Measurements from ENCODE around the gene KCNAB1.

DNA sequence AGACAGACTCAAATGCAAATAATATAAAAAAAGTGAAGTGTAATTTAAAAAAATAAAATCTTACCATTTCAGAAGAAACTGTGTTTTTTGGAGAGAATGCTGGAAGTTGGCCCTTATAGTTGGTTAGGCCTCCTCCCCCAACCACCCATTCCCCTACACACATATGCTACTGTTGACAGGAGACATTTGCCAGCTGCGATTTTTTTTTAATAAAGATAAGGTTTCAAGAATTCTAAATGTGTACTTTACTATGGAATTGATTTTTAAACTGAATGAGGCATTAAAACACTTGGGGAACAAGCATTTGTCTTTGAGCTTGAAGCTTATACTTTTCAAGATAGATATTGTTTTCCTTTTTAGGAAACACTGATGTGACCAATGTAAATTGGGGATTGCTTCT is 438.9 kb downstream of the KCNAB1 start:
- TF ChIP-seq, protein P1, sequence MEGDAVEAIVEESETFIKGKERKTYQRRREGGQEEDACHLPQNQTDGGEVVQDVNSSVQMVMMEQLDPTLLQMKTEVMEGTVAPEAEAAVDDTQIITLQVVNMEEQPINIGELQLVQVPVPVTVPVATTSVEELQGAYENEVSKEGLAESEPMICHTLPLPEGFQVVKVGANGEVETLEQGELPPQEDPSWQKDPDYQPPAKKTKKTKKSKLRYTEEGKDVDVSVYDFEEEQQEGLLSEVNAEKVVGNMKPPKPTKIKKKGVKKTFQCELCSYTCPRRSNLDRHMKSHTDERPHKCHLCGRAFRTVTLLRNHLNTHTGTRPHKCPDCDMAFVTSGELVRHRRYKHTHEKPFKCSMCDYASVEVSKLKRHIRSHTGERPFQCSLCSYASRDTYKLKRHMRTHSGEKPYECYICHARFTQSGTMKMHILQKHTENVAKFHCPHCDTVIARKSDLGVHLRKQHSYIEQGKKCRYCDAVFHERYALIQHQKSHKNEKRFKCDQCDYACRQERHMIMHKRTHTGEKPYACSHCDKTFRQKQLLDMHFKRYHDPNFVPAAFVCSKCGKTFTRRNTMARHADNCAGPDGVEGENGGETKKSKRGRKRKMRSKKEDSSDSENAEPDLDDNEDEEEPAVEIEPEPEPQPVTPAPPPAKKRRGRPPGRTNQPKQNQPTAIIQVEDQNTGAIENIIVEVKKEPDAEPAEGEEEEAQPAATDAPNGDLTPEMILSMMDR (conservative IDR thresholded peaks at IDR 0.05; ENCODE audit: low read depth, low read length), result no peak
- TF ChIP-seq EZH2 (IDR thresholded peaks at IDR 0.05; ENCODE audit: low read length, unreplicated experiment), result no peak
- TF ChIP-seq EZH2phosphoT487 (IDR thresholded peaks at IDR 0.05; ENCODE audit: borderline replicate concordance, low read length), result no peak

Measured in PC-3 (cell line).